Hematopoietic multipotent progenitor cell (in vitro differentiated cells): Measurements from ENCODE around the gene MYOCD. TPM values are rescaled to one million over a fixed set of nuclear protein-coding genes. Genes with fewer than 3 reads are reported as not detected.

ENCODE experiments used
- total RNA-seq: library from RNA; depleted of rRNA; stranded (reverse); fragments of >200 nt; gene quantifications from one replicate; pipeline ENCODE4 v1.2.3, GENCODE V29; 2012

MYOCD gene
- total RNA-seq, 1 donor = under 0.01 TPM

Other genes with a start within 250 kb of the MYOCD start
- gene ARHGAP44, start 123.6 kb downstream of the MYOCD start, total RNA-seq = 0.27 TPM